A673 (cell line): ENCODE results near the gene PAQR9. TPM values are rescaled to one million over a fixed set of nuclear protein-coding genes. Genes with fewer than 3 reads are reported as not detected.

Experiments
- BruUV-seq: library from RNA; stranded (reverse); fragments of 400-500 nt; replicated peaks from 2 replicates; lab custom pipeline; 2021; lab: Mats Ljungman, UMichigan
- CTCF ChIA-PET: fragments of 300-600 bp; sonication (Branson Sonifier 250); formaldehyde crosslinking; loops from one replicate; lab custom pipeline; 2022; ENCODE audit warnings: antibody characterized with exemption; lab: Charles Lee
- POLR2A ChIA-PET: fragments of 300-600 bp; sonication (Branson Sonifier 250); formaldehyde crosslinking; loops from one replicate; lab custom pipeline; 2022; ENCODE audit warnings: antibody characterized with exemption; ENCODE audit not compliant: low non-redundant PET; lab: Charles Lee
- DNase-seq: peaks from one replicate; pipeline ENCODE4 v3.0.0-alpha.2; 2015; ENCODE audit warnings: low spot score
- H3K27ac ChIP-seq: fragments of 200-600 bp; sonication (generic); 2 replicates; pipeline ENCODE4 v1.5.1; 2016; ENCODE audit warnings: mixed run types, low read depth, mild to moderate bottlenecking, mixed read lengths, antibody characterized with exemption, low read length; ENCODE audit not compliant: poor library complexity, severe bottlenecking
- H3K27me3 ChIP-seq: fragments of 200-600 bp; sonication (generic); replicated peaks from 2 replicates; pipeline ENCODE4 v1.6.1; 2017; ENCODE audit warnings: mixed run types, low read depth, mild to moderate bottlenecking, mixed read lengths, antibody characterized with exemption, low read length; ENCODE audit not compliant: insufficient read depth, poor library complexity
- H3K36me3 ChIP-seq: fragments of 200-600 bp; sonication (generic); 2 replicates; pipeline ENCODE4 v1.6.1; 2016; ENCODE audit warnings: mixed run types, mild to moderate bottlenecking, mixed read lengths, antibody characterized with exemption, low read length; ENCODE audit not compliant: insufficient read depth, poor library complexity, severe bottlenecking
- H3K4me1 ChIP-seq: fragments of 200-600 bp; sonication (generic); 2 replicates; pipeline ENCODE4 v1.6.1; 2017; ENCODE audit warnings: mixed run types, mild to moderate bottlenecking, mixed read lengths, antibody characterized with exemption, low read length; ENCODE audit not compliant: insufficient read depth, poor library complexity, severe bottlenecking
- H3K4me3 ChIP-seq: fragments of 200-600 bp; sonication (generic); 2 replicates; pipeline ENCODE4 v1.5.1; 2016; ENCODE audit warnings: low read depth, mixed run types, mild to moderate bottlenecking, mixed read lengths, low read length; ENCODE audit not compliant: poor library complexity, severe bottlenecking
- H3K9me3 ChIP-seq: fragments of 200-600 bp; sonication (generic); 2 replicates; pipeline ENCODE4 v1.6.1; 2016; ENCODE audit warnings: mixed run types, low read depth, mild to moderate bottlenecking, mixed read lengths, antibody characterized with exemption, low read length; ENCODE audit not compliant: poor library complexity, severe bottlenecking
- EZH2 ChIP-seq: fragments of 200-600 bp; sonication (generic); IDR thresholded peaks from 2 replicates; pipeline ENCODE4 v1.6.1; 2017; ENCODE audit warnings: borderline replicate concordance, low read depth, mild to moderate bottlenecking, mixed read lengths, antibody characterized with exemption, low read length; ENCODE audit not compliant: poor library complexity, severe bottlenecking
- intact Hi-C: fragments of 100-400 bp; cut with micrococcal nuclease; formaldehyde crosslinking; loops from one replicate; pipeline ENCODE4 v1.10.0; 2022; ENCODE audit not compliant: unreplicated experiment
- total RNA-seq: library from RNA; stranded (reverse); gene quantifications from 2 replicates; pipeline ENCODE4 v1.2.3, GENCODE V29; 2021
- TF ChIP-seq, protein P1 (sequence below): fragments of 300-800, 200-600 bp; sonication (generic); conservative IDR thresholded peaks from 2 replicates; pipeline ENCODE4 v1.5.1; 2017; ENCODE audit warnings: low read depth, mild to moderate bottlenecking, antibody characterized with exemption, low read length, moderate library complexity, mixed read lengths

The PAQR9 gene
- total RNA-seq, 1 experiment from 2014 or later, result 0.19 TPM

DNA sequence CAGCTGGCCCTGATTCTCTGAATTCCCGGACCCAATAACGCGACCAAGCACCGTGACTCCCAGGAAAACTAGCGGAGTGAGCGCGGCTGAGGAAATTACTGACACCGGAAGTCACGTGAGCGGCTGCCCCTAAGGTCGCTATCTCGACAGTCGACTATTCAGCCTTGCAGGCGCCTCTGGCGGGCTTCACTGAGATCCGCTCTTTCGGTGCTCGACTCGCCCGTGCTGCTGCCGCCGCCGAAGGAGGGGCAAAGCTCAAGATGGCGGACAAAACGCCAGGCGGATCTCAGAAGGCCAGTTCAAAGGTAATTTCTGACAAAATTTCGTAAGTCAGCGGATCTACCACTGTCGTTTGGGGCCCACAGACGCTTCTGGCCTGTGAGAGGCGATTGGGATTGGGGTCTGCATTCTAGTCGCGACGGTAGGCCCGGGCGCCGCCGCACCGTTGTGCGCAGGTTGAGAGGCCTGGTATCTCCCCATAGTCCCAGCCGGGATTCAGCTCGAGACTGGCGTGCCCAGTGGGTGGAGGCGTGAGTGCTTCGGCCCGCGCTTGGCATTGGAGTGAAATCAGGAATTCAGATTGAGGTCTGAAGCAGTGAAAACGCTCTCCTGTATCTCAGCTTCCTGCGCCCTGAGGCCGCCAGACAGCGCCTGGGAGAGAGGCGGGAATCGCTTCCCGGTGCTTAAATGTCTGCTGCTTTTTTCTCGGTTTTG, 38.1 kb upstream of the PAQR9 start, which contains the start of gene U2SURP:
Gene U2SURP, plus strand, starts transcription at position 202 of the 714 bp plus-strand sequence. Its CDS starts 59 bp downstream, at position 261.
- Histone ChIP-seq H3K27me3 (no peaks in the 10 kb centered on the region), H3K9me3 (no peaks in the 10 kb centered on the region), H3K4me3 (peak within 1 kb of the TSS; percentile 85), H3K4me1 (peaks cover 6% of the 10 kb centered on the region), H3K27ac (peak within 1 kb of the TSS; percentile 95), H3K36me3 (peaks cover 4% of the 10 kb centered on the region)
- BruUV-seq, result TSS peak; percentile 48
- intact Hi-C loops, result loop anchor here (5.0 kb wide), 1 partner anchor 424 kb away; the partner anchor contains the start of gene ATR
- POLR2A ChIA-PET, result interaction anchor here (0.5 to 1.1 kb wide), 5 partner anchors 16 to 503 kb away, joined by 4 to 24 read pairs (median 17); partner anchors contain the start of gene ATR
- peak; percentile 98 for DNase-seq
- CTCF ChIA-PET, result interaction anchor here (1.0 kb wide), 1 partner anchor 11 kb away, joined by 3 read pairs; no protein-coding TSS in a partner anchor
- TF ChIP-seq, protein P1, sequence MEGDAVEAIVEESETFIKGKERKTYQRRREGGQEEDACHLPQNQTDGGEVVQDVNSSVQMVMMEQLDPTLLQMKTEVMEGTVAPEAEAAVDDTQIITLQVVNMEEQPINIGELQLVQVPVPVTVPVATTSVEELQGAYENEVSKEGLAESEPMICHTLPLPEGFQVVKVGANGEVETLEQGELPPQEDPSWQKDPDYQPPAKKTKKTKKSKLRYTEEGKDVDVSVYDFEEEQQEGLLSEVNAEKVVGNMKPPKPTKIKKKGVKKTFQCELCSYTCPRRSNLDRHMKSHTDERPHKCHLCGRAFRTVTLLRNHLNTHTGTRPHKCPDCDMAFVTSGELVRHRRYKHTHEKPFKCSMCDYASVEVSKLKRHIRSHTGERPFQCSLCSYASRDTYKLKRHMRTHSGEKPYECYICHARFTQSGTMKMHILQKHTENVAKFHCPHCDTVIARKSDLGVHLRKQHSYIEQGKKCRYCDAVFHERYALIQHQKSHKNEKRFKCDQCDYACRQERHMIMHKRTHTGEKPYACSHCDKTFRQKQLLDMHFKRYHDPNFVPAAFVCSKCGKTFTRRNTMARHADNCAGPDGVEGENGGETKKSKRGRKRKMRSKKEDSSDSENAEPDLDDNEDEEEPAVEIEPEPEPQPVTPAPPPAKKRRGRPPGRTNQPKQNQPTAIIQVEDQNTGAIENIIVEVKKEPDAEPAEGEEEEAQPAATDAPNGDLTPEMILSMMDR, result no peak
- no peak for TF ChIP-seq EZH2

DNA sequence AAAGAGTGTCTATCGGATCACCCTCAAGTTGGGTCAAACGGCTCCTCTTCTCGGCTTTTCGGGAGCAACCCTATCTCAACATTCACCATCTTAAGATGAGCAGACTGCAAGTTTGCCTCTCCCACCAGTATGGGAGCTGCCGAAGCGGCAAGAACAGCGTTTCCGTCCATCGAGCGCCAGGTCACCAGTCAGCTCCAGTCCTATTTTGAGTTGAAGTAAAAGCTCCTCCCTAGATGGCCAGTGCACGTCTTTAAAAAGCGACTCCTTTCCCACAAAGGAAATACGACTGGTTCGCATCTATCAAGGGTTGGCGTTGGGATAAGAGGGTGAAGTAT, 37.5 kb upstream of the PAQR9 start:
- H3K4me1 ChIP-seq, result peaks cover 6% of the 10 kb centered on the region
- H3K27ac ChIP-seq, result peak overlapping the region; percentile 95
- intact Hi-C loops, result loop anchor here (5.0 kb wide), 1 partner anchor 424 kb away; the partner anchor contains the start of gene ATR
- CTCF ChIA-PET, result interaction anchor here (0.6 to 1.0 kb wide), 2 partner anchors 10 to 151 kb away, joined by 3 to 8 read pairs; no protein-coding TSS in a partner anchor
- TF ChIP-seq, protein P1, result no peak
- no peak for TF ChIP-seq EZH2
- no peaks in the 10 kb centered on the region for H3K9me3 ChIP-seq
- BruUV-seq, result TSS peak; percentile 96
- POLR2A ChIA-PET, result interaction anchor here (0.6 to 1.1 kb wide), 6 partner anchors 16 to 1140 kb away, joined by 4 to 18 read pairs (median 10); partner anchors contain the start of gene ATR
- H3K36me3 ChIP-seq, result peaks cover 4% of the 10 kb centered on the region
- DNase-seq, result no peak
- H3K4me3 ChIP-seq, result peak overlapping the region; percentile 85
- no peaks in the 10 kb centered on the region for H3K27me3 ChIP-seq

DNA sequence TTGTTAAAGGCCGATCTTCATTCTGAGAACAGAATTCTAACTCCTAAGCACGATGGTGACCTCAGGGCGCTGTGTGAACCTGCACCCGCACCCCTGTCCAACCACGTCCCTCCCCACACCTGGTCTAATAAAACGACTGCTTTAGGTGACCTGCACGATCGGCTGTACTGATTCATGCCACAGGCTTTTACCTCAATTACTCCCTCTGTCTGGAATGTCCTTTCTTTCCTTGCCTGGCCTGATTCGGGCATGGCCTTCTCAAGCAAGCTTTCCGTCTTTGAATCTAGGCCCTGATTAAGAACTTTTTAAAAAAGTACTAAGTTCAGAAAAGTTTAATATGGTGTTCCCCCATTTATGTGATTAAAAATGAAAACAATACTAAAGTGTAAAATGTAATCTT, 37.1 kb upstream of the PAQR9 start:
- H3K4me1 ChIP-seq, result peaks cover 6% of the 10 kb centered on the region
- H3K4me3 ChIP-seq, result peak overlapping the region; percentile 85
- DNase-seq, result no peak
- CTCF ChIA-PET, result interaction anchor here (0.6 to 1.0 kb wide), 2 partner anchors 10 to 150 kb away, joined by 3 to 8 read pairs; no protein-coding TSS in a partner anchor
- no peaks in the 10 kb centered on the region for H3K9me3 ChIP-seq
- intact Hi-C loops, result loop anchor here (5.0 kb wide), 1 partner anchor 423 kb away; the partner anchor contains the start of gene ATR
- no peaks in the 10 kb centered on the region for H3K36me3 ChIP-seq
- no peaks in the 10 kb centered on the region for H3K27me3 ChIP-seq
- peak overlapping the region; percentile 95 for H3K27ac ChIP-seq
- POLR2A ChIA-PET, result interaction anchor here (0.6 to 1.1 kb wide), 4 partner anchors 89 to 1140 kb away, joined by 5 to 18 read pairs (median 12); partner anchors contain the start of gene ATR
- no TSS peak for BruUV-seq
- TF ChIP-seq, protein P1, result no peak
- no peak for TF ChIP-seq EZH2
